Measurements from ENCODE around the gene MPI.

DNA sequence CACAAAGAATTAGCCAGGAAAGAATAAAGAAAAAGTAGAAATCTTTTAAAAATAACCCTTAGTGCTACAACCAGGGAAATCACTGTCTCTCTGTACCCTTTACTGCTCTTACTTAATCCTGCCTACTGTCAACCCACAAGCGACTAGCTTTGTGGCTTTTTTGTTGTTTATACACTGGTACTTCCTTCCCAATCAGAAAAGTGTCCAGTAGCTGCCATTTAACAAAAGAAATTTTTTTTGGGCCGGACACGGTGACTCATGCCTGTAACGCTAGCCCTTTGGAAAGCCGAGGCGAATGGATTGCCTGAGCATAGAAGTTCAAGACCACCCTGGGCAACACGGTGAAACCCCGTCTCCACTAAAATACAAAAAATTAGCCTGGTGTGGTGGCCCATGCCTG, 30.6 kb downstream of the MPI start:
- TF ChIP-seq EZH2 (IDR thresholded peaks at IDR 0.05; ENCODE audit: borderline replicate concordance, low read depth, low read length, severe bottlenecking): no peak
- no peak for TF ChIP-seq POLR2A (IDR thresholded peaks at IDR 0.05; ENCODE audit: low read depth, low read length)
- TF ChIP-seq, protein P1, sequence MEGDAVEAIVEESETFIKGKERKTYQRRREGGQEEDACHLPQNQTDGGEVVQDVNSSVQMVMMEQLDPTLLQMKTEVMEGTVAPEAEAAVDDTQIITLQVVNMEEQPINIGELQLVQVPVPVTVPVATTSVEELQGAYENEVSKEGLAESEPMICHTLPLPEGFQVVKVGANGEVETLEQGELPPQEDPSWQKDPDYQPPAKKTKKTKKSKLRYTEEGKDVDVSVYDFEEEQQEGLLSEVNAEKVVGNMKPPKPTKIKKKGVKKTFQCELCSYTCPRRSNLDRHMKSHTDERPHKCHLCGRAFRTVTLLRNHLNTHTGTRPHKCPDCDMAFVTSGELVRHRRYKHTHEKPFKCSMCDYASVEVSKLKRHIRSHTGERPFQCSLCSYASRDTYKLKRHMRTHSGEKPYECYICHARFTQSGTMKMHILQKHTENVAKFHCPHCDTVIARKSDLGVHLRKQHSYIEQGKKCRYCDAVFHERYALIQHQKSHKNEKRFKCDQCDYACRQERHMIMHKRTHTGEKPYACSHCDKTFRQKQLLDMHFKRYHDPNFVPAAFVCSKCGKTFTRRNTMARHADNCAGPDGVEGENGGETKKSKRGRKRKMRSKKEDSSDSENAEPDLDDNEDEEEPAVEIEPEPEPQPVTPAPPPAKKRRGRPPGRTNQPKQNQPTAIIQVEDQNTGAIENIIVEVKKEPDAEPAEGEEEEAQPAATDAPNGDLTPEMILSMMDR (IDR thresholded peaks at IDR 0.05; ENCODE audit: extremely low read depth in 1 of 2, insufficient read depth in 1 of 2, low read depth in 1 of 2, low read length in 2 of 2): no peak
- no peak for TF ChIP-seq FOS (IDR thresholded peaks at IDR 0.05; ENCODE audit: borderline replicate concordance, insufficient read depth, low read length)
- no peak for TF ChIP-seq GATA2 (IDR thresholded peaks at IDR 0.05; ENCODE audit: insufficient read depth, insufficient read length, low read depth, low read length)
